ENCODE results near the gene POFUT2.

POFUT2 gene

DNA sequence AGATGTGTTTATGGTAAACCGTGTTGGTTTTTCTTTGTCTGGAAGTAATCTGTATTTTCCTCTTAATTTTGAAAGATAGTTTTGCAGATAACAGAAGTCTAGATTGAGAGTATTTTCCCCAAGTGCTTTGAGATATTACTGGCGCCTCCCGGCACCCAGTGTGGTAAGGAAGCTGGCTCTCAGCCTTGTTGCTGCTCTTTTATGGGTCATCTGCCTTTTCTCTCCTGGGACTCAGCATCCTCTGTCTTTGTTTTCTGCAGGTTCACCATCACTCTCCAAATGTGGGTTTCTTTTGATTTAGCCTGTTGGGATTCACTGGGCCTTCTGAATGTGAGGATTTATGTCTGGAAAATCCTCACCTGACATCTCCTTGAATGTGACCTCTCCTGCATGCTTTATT is 37.4 kb downstream of the POFUT2 start:
- Histone ChIP-seq H3K4me3 (ENCODE audit: low read length in 2 of 2) (no peak overlapping the region), H3K4me1 (ENCODE audit: control insufficient read depth, insufficient read depth, low read length) (peaks cover 7% of the 10 kb centered on the region), H3K9me3 (ENCODE audit: control insufficient read depth in 2 of 2, low read length in 2 of 2) (no peaks in the 10 kb centered on the region), H3K27ac (ENCODE audit: low read length) (no peak overlapping the region), H3K36me3 (ENCODE audit: control insufficient read depth in 2 of 2, insufficient read depth in 2 of 2, low read length in 2 of 2) (no peaks in the 10 kb centered on the region), H3K9ac (ENCODE audit: low read length in 2 of 2) (no peak overlapping the region), H3K27me3 (ENCODE audit: control insufficient read depth in 1 of 2, insufficient read depth in 2 of 2, low read length in 2 of 2) (peaks cover 6 to 12% of the 10 kb centered on the region in 2 donors)

GRCh38 chr21:45249626-45250025 is 38.1 kb downstream of the POFUT2 start:
- Histone ChIP-seq H3K9ac (ENCODE audit: low read length in 2 of 2) (no peak overlapping the region), H3K4me1 (ENCODE audit: control insufficient read depth, insufficient read depth, low read length) (peaks cover 7% of the 10 kb centered on the region), H3K27me3 (ENCODE audit: control insufficient read depth in 1 of 2, insufficient read depth in 2 of 2, low read length in 2 of 2) (peaks cover 6 to 10% of the 10 kb centered on the region in 2 donors), H3K9me3 (ENCODE audit: control insufficient read depth in 2 of 2, low read length in 2 of 2) (no peaks in the 10 kb centered on the region), H3K27ac (ENCODE audit: low read length) (no peak overlapping the region), H3K36me3 (ENCODE audit: control insufficient read depth in 2 of 2, insufficient read depth in 2 of 2, low read length in 2 of 2) (no peaks in the 10 kb centered on the region), H3K4me3 (ENCODE audit: low read length in 2 of 2) (no peak overlapping the region)

DNA sequence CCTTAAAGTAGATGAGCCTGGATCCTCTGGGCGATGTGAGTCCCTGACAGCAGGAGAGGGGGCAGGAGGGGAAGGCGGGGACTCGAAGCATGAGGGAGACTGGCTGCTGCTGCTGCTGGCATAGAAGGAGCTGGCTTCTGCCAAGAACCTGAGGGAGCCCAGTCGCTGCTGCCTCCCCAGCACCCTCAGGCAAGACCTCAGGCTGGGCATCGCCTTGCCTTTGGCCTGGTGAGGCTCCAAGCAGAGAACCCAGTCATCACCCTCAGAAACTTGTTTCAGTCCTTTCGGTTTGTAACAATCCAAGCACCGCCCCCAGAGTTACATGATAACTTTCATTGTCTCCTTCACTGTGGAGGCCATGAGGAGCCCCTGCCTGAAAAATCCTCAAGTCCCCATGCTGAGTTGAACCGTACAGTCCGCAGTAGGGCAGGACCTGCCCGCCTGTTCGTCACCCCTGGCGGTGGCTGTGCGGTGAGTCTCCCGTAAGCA is 38.8 kb downstream of the POFUT2 start:
- Histone ChIP-seq H3K9me3 (ENCODE audit: control insufficient read depth in 2 of 2, low read length in 2 of 2) (peaks cover 0 to 4% of the 10 kb centered on the region in 2 donors), H3K27me3 (ENCODE audit: control insufficient read depth in 1 of 2, insufficient read depth in 2 of 2, low read length in 2 of 2) (peaks cover 0 to 5% of the 10 kb centered on the region in 2 donors), H3K4me3 (ENCODE audit: low read length in 2 of 2) (peak overlapping the region; percentile 49 to 64), H3K36me3 (ENCODE audit: control insufficient read depth in 2 of 2, insufficient read depth in 2 of 2, low read length in 2 of 2) (no peaks in the 10 kb centered on the region), H3K4me1 (ENCODE audit: control insufficient read depth, insufficient read depth, low read length) (peaks cover 7% of the 10 kb centered on the region), H3K9ac (ENCODE audit: low read length in 2 of 2) (peak overlapping the region; percentile 51 to 56), H3K27ac (ENCODE audit: low read length) (no peak overlapping the region)

GRCh38 chr21:45248301-45248892 is 39.3 kb downstream of the POFUT2 start:
- Histone ChIP-seq H3K9ac (ENCODE audit: low read length in 2 of 2) (peak overlapping the region; percentile 51 to 56), H3K27ac (ENCODE audit: low read length) (no peak overlapping the region), H3K4me3 (ENCODE audit: low read length in 2 of 2) (peak overlapping the region; percentile 49 to 64)

DNA sequence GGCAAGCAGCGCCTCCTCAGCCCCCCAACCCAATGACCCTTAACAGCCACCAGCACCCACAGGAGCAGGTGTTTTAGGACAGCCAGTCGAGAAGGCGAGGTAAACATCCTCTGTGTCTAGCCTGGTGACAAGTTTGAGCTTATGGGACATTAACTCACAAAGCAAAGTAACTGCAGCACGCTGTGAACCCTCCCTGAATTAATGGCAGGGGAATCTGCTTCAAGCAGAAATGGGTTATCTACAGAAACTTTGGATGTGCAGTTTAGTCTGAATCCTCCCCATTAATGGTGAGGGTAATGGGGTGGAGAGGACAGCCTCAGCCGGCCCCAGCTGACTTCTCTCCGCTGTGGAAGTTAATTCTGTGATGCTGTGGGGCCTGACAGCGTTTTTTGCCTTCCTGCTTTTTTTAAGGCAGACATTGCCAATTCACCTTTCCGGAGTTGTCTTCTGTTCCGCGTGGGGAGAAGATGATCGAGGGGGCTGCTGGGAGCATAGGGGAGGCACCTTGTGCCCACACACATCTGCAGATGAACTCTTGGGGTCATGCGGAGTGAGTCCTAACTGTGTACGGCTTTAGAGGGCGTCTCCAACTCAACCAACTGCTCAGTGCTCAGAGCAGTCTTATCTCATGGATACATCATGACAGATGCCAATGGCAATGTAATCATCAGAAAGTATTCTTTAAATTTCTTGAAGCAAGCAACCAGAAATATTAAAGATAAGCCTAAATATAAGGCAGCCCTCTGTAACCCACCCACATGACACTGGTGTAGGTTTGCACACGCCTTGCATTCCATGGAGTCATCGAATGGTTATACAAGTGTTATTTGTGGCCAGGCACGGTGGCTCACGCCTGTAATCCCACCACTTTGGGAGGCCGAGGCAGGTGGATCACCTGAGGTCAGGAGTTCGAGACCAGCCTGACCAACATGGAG is 41.0 kb downstream of the POFUT2 start:
- no peaks in the 10 kb centered on the region for H3K27me3 ChIP-seq (ENCODE audit: control insufficient read depth in 1 of 2, insufficient read depth in 2 of 2, low read length in 2 of 2)
- H3K27ac ChIP-seq (ENCODE audit: low read length), result no peak overlapping the region
- no peak overlapping the region for H3K9ac ChIP-seq (ENCODE audit: low read length in 2 of 2)
- peaks cover 0 to 11% of the 10 kb centered on the region in 2 donors for H3K9me3 ChIP-seq (ENCODE audit: control insufficient read depth in 2 of 2, low read length in 2 of 2)
- H3K4me3 ChIP-seq (ENCODE audit: low read length in 2 of 2), result no peak overlapping the region
- no peaks in the 10 kb centered on the region for H3K36me3 ChIP-seq (ENCODE audit: control insufficient read depth in 2 of 2, insufficient read depth in 2 of 2, low read length in 2 of 2)
- H3K4me1 ChIP-seq (ENCODE audit: control insufficient read depth, insufficient read depth, low read length), result peaks cover 7% of the 10 kb centered on the region

More at GRCh38 chr21:45248301-45248892, 39.3 kb downstream of the POFUT2 start:
- H3K9me3 ChIP-seq (ENCODE audit: control insufficient read depth in 2 of 2, low read length in 2 of 2), result peaks cover 0 to 8% of the 10 kb centered on the region in 2 donors
- peaks cover 7% of the 10 kb centered on the region for H3K4me1 ChIP-seq (ENCODE audit: control insufficient read depth, insufficient read depth, low read length)
- H3K36me3 ChIP-seq (ENCODE audit: control insufficient read depth in 2 of 2, insufficient read depth in 2 of 2, low read length in 2 of 2), result no peaks in the 10 kb centered on the region
- H3K27me3 ChIP-seq (ENCODE audit: control insufficient read depth in 1 of 2, insufficient read depth in 2 of 2, low read length in 2 of 2), result peaks cover 0 to 3% of the 10 kb centered on the region in 2 donors

- Histone ChIP-seq H3K4me1 (ENCODE audit: control insufficient read depth, insufficient read depth, low read length) (peaks cover 7% of the 10 kb centered on the region), H3K27ac (ENCODE audit: low read length) (no peak overlapping the region), H3K36me3 (ENCODE audit: control insufficient read depth in 2 of 2, insufficient read depth in 2 of 2, low read length in 2 of 2) (no peaks in the 10 kb centered on the region), H3K9ac (ENCODE audit: low read length in 2 of 2) (no peak overlapping the region), H3K27me3 (ENCODE audit: control insufficient read depth in 1 of 2, insufficient read depth in 2 of 2, low read length in 2 of 2) (no peaks in the 10 kb centered on the region), H3K9me3 (ENCODE audit: control insufficient read depth in 2 of 2, low read length in 2 of 2) (peaks cover 0 to 11% of the 10 kb centered on the region in 2 donors), H3K4me3 (ENCODE audit: low read length in 2 of 2) (no peak overlapping the region)
Measured at GRCh38 chr21:45244799-45245340, 42.8 kb downstream of the POFUT2 start.

GRCh38 chr21:45243603-45244002 is 44.1 kb downstream of the POFUT2 start:
- H3K27ac ChIP-seq (ENCODE audit: low read length), result no peak overlapping the region
- peaks cover 3% of the 10 kb centered on the region for H3K4me1 ChIP-seq (ENCODE audit: control insufficient read depth, insufficient read depth, low read length)
- H3K27me3 ChIP-seq (ENCODE audit: control insufficient read depth in 1 of 2, insufficient read depth in 2 of 2, low read length in 2 of 2), result no peaks in the 10 kb centered on the region
- H3K4me3 ChIP-seq (ENCODE audit: low read length in 2 of 2), result no peak overlapping the region
- H3K9ac ChIP-seq (ENCODE audit: low read length in 2 of 2), result no peak overlapping the region
- peaks cover 0 to 11% of the 10 kb centered on the region in 2 donors for H3K9me3 ChIP-seq (ENCODE audit: control insufficient read depth in 2 of 2, low read length in 2 of 2)
- H3K36me3 ChIP-seq (ENCODE audit: control insufficient read depth in 2 of 2, insufficient read depth in 2 of 2, low read length in 2 of 2), result no peaks in the 10 kb centered on the region

- Histone ChIP-seq H3K4me1 (ENCODE audit: control insufficient read depth, insufficient read depth, low read length) (no peaks in the 10 kb centered on the region), H3K27me3 (ENCODE audit: control insufficient read depth in 1 of 2, insufficient read depth in 2 of 2, low read length in 2 of 2) (peaks cover 2% of the 10 kb centered on the region in 2 donors), H3K9ac (ENCODE audit: low read length in 2 of 2) (no peak overlapping the region), H3K4me3 (ENCODE audit: low read length in 2 of 2) (no peak overlapping the region), H3K27ac (ENCODE audit: low read length) (no peak overlapping the region), H3K9me3 (ENCODE audit: control insufficient read depth in 2 of 2, low read length in 2 of 2) (peaks cover 0 to 11% of the 10 kb centered on the region in 2 donors), H3K36me3 (ENCODE audit: control insufficient read depth in 2 of 2, insufficient read depth in 2 of 2, low read length in 2 of 2) (no peaks in the 10 kb centered on the region)
Measured at GRCh38 chr21:45241357-45241756, 46.3 kb downstream of the POFUT2 start.

DNA sequence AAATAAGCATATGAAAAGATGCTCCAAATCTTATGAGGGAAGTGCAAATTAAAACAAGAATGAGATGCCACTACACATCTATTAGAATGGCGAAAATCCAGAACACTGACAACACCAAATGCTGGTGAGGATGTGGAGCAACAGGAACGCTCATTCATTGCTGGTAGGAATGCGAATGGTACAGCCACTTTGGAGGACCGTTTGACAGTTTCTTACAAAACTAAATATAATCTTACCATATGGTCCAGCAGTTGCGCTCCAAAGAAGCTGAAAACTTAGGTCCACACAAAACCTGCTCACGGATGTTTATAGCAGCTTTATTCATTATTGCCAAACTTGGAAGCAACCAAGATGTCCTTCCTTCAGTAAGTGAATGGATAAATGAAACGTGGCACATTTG is 50.3 kb downstream of the POFUT2 start:
- Histone ChIP-seq H3K27ac (ENCODE audit: low read length) (no peak overlapping the region), H3K4me3 (ENCODE audit: low read length in 2 of 2) (no peak overlapping the region), H3K9me3 (ENCODE audit: control insufficient read depth in 2 of 2, low read length in 2 of 2) (peaks cover 0 to 3% of the 10 kb centered on the region in 2 donors), H3K27me3 (ENCODE audit: control insufficient read depth in 1 of 2, insufficient read depth in 2 of 2, low read length in 2 of 2) (peaks cover 14 to 18% of the 10 kb centered on the region in 2 donors), H3K36me3 (ENCODE audit: control insufficient read depth in 2 of 2, insufficient read depth in 2 of 2, low read length in 2 of 2) (no peaks in the 10 kb centered on the region), H3K4me1 (ENCODE audit: control insufficient read depth, insufficient read depth, low read length) (no peaks in the 10 kb centered on the region), H3K9ac (ENCODE audit: low read length in 2 of 2) (no peak overlapping the region)

- no peaks in the 10 kb centered on the region for H3K36me3 ChIP-seq (ENCODE audit: control insufficient read depth in 2 of 2, insufficient read depth in 2 of 2, low read length in 2 of 2)
Measured at GRCh38 chr21:45236481-45236880, 51.2 kb downstream of the POFUT2 start.

More at GRCh38 chr21:45236481-45236880, 51.2 kb downstream of the POFUT2 start:
- no peak overlapping the region for H3K27ac ChIP-seq (ENCODE audit: low read length)
- no peak overlapping the region for H3K9ac ChIP-seq (ENCODE audit: low read length in 2 of 2)
- H3K9me3 ChIP-seq (ENCODE audit: control insufficient read depth in 2 of 2, low read length in 2 of 2), result no peaks in the 10 kb centered on the region
- H3K27me3 ChIP-seq (ENCODE audit: control insufficient read depth in 1 of 2, insufficient read depth in 2 of 2, low read length in 2 of 2), result peaks cover 14 to 18% of the 10 kb centered on the region in 2 donors
- no peak overlapping the region for H3K4me3 ChIP-seq (ENCODE audit: low read length in 2 of 2)
- H3K4me1 ChIP-seq (ENCODE audit: control insufficient read depth, insufficient read depth, low read length), result no peaks in the 10 kb centered on the region
